CD14-positive monocyte (primary cell): ENCODE data around the gene SORBS2. TPM values are rescaled to one million over a fixed set of nuclear protein-coding genes. Genes with fewer than 3 reads are reported as not detected.

Experiments
- DNase-seq, 3 donors: peaks; one replicate each; pipeline ENCODE4 v3.0.0-alpha.2; 2011 to 2022
- H2AFZ ChIP-seq: 2 replicates; pipeline ENCODE4 v1.6.0; 2012; ENCODE audit warnings: mild to moderate bottlenecking, low read depth, low read length, inconsistent platforms; ENCODE audit not compliant: insufficient read depth, poor library complexity, severe bottlenecking
- H3K27ac ChIP-seq, 2 donors: 1 replicate in 1 of 2; 2 replicates in 1 of 2; pipeline ENCODE4 v1.5.1; 2012 to 2013; ENCODE audit warnings: low read length in 2 of 2, control low read depth in 1 of 2, inconsistent platforms in 1 of 2, low read depth in 1 of 2, mild to moderate bottlenecking in 1 of 2
- H3K27me3 ChIP-seq, 2 donors: one replicate each; pipeline versions ENCODE4 v1.6.0 to v1.6.1; 2011 to 2013; ENCODE audit warnings: low read length in 2 of 2; ENCODE audit not compliant: control insufficient read depth in 2 of 2, insufficient read depth in 2 of 2
- H3K36me3 ChIP-seq, 2 donors: replicated peaks in 1 of 2; 1 replicate in 1 of 2; 2 replicates in 1 of 2; pipeline versions ENCODE4 v1.5.1 to v1.6.1; 2012 to 2013; ENCODE audit warnings: low read length in 2 of 2, control low read depth in 1 of 2, inconsistent platforms in 1 of 2, mild to moderate bottlenecking in 1 of 2; ENCODE audit not compliant: insufficient read depth in 2 of 2, control insufficient read depth in 1 of 2
- H3K4me1 ChIP-seq, 2 donors: 1 replicate in 1 of 2; 2 replicates in 1 of 2; pipeline versions ENCODE4 v1.5.1 to v1.6.1; 2012 to 2013; ENCODE audit warnings: low read length in 2 of 2, control low read depth in 1 of 2, inconsistent platforms in 1 of 2, mild to moderate bottlenecking in 1 of 2, moderate library complexity in 1 of 2; ENCODE audit not compliant: insufficient read depth in 2 of 2, control insufficient read depth in 1 of 2
- H3K4me2 ChIP-seq: replicated peaks from 2 replicates; pipeline ENCODE3; 2012; ENCODE audit warnings: low read length, moderate library complexity, mild to moderate bottlenecking; ENCODE audit not compliant: poor library complexity, severe bottlenecking; ENCODE audit errors: extremely low read depth
- H3K4me3 ChIP-seq, 3 experiments: fragments of 200-600 bp in 1 of 3; sonication (generic) in 1 of 3; replicated peaks in 1 of 3; 1 replicate in 2 of 3; 2 replicates in 1 of 3; pipeline ENCODE4 v1.5.1; 2011 to 2013; ENCODE audit warnings: low read length in 3 of 3, mild to moderate bottlenecking in 3 of 3, control low read depth in 2 of 3, low read depth in 2 of 3, inconsistent platforms in 1 of 3, moderate library complexity in 1 of 3
- H3K79me2 ChIP-seq: 2 replicates; pipeline ENCODE4 v1.6.0; 2012; ENCODE audit warnings: mild to moderate bottlenecking, control low read depth, inconsistent platforms, low read length, moderate library complexity; ENCODE audit not compliant: insufficient read depth
- H3K9ac ChIP-seq: 2 replicates; pipeline ENCODE4 v1.6.0; 2017; ENCODE audit warnings: low read length, mild to moderate bottlenecking; ENCODE audit not compliant: insufficient read depth, poor library complexity, severe bottlenecking
- H3K9me3 ChIP-seq, 2 donors: replicated peaks in 1 of 2; 1 replicate in 1 of 2; 2 replicates in 1 of 2; pipeline versions ENCODE4 v1.5.1 to v1.6.1; 2012 to 2013; ENCODE audit warnings: low read length in 2 of 2, control low read depth in 1 of 2; ENCODE audit not compliant: control insufficient read depth in 1 of 2, insufficient read depth in 1 of 2
- H4K20me1 ChIP-seq: 2 replicates; pipeline ENCODE4 v1.6.0; 2012; ENCODE audit warnings: mild to moderate bottlenecking, low read length, control low read depth, moderate library complexity; ENCODE audit not compliant: insufficient read depth
- H3K27ac Mint-ChIP-seq, 7 donors: one replicate each; pipeline ENCODE4 v1.8.0; 2020; ENCODE audit warnings: mild to moderate bottlenecking in 7 of 7, mixed read lengths in 7 of 7, moderate library complexity in 6 of 7, inconsistent platforms in 2 of 7
- H3K27me3 Mint-ChIP-seq, 3 donors: one replicate each; pipeline ENCODE4 v1.8.0; 2021 to 2022; ENCODE audit warnings: low read depth in 3 of 3, mild to moderate bottlenecking in 3 of 3, mixed read lengths in 3 of 3, moderate library complexity in 3 of 3, inconsistent platforms in 1 of 3
- H3K36me3 Mint-ChIP-seq, 2 donors: one replicate each; pipeline ENCODE4 v1.8.0; 2020; ENCODE audit warnings: mixed read lengths in 2 of 2, inconsistent platforms in 1 of 2, mild to moderate bottlenecking in 1 of 2
- H3K4me1 Mint-ChIP-seq: one replicate; pipeline ENCODE4 v1.8.0; 2020; ENCODE audit warnings: mild to moderate bottlenecking, mixed read lengths
- H3K4me3 Mint-ChIP-seq, 2 donors: one replicate each; pipeline ENCODE4 v1.8.0; 2020; ENCODE audit warnings: mild to moderate bottlenecking in 2 of 2, mixed read lengths in 2 of 2, moderate library complexity in 1 of 2
- H3K9me3 Mint-ChIP-seq, 7 donors: one replicate each; pipeline ENCODE4 v1.8.0; 2020 to 2022; ENCODE audit warnings: mixed read lengths in 7 of 7, mild to moderate bottlenecking in 6 of 7, moderate library complexity in 6 of 7, inconsistent platforms in 2 of 7
- CTCF ChIP-seq: fragments of 200-600 bp; IDR thresholded peaks from one replicate; pipeline ENCODE4 v1.8.0; 2022; ENCODE audit warnings: antibody characterized with exemption, mild to moderate bottlenecking
- WGBS: methylation state at CpG from one replicate; pipeline ENCODE4 v1.1.5; 2013; ENCODE audit warnings: missing lambda C conversion rate; ENCODE audit not compliant: insufficient coverage; 5-methylcytosine and 5-hydroxymethylcytosine counted together
- intact Hi-C, 2 donors: fragments of 100-400 bp; cut with micrococcal nuclease; formaldehyde crosslinking; loops; one replicate each; pipeline versions ENCODE4 v1.15.0 to v1.15.1; 2023
- polyA plus RNA-seq, 3 donors: library from polyadenylated mRNA; depleted of rRNA in 1 of 3; unstranded in 2 of 3; stranded (reverse) in 1 of 3; fragments of 300-500 nt in 2 of 3; fragments of >200 nt in 1 of 3; fragmentation: Illumina TruSeq in 2 of 3; gene quantifications; 1 replicate in 2 of 3; 2 replicates in 1 of 3; pipeline ENCODE4 v1.2.3, GENCODE V29; 2012 to 2021

SORBS2 gene
- polyA plus RNA-seq, 3 donors = not detected

- Histone ChIP-seq H4K20me1 (no peaks in the 10 kb centered on the region), H3K4me1 (no peaks in the 10 kb centered on the region), H3K36me3 (no peaks in the 10 kb centered on the region), H3K9me3 (no peaks in the 10 kb centered on the region), H3K4me3 (no peak overlapping the region), H3K4me2 (no peak overlapping the region), H3K9ac (no peak overlapping the region), H3K79me2 (no peaks in the 10 kb centered on the region), H3K27me3 (peaks cover 0 to 4% of the 10 kb centered on the region in 2 donors), H3K27ac (no peak overlapping the region), H2AFZ (no peak overlapping the region)
- no peak overlapping the region for H3K4me3 Mint-ChIP-seq
- no peak for TF ChIP-seq CTCF
- DNase-seq = no peak
- intact Hi-C loops = no loop called here
- WGBS = no CpG with 5 or more reads among the region's 3 CpGs
- H3K4me1 Mint-ChIP-seq = no peaks in the 10 kb centered on the region
- no peaks in the 10 kb centered on the region for H3K36me3 Mint-ChIP-seq
- peaks cover 0 to 2% (median 0%) of the 10 kb centered on the region in 7 donors for H3K9me3 Mint-ChIP-seq
- peaks cover 3 to 14% (median 12%) of the 10 kb centered on the region in 3 donors for H3K27me3 Mint-ChIP-seq
- no peak overlapping the region for H3K27ac Mint-ChIP-seq
Observed at GRCh38 chr4:185602397-185602796, 209.6 kb downstream of the SORBS2 start.

GRCh38 chr4:185600801-185601434 lies 211.1 kb downstream of the SORBS2 start:
- no peak for TF ChIP-seq CTCF
- H3K27ac ChIP-seq = no peak overlapping the region
- no peaks in the 10 kb centered on the region for H3K4me1 ChIP-seq
- H3K36me3 ChIP-seq = no peaks in the 10 kb centered on the region
- DNase-seq = no peak
- H2AFZ ChIP-seq = no peak overlapping the region
- H3K9ac ChIP-seq = no peak overlapping the region
- no peaks in the 10 kb centered on the region for H4K20me1 ChIP-seq
- WGBS = 68% methylated on average over 3 of the region's 9 CpGs
- intact Hi-C loops = no loop called here
- H3K27me3 ChIP-seq = peaks cover 0 to 4% of the 10 kb centered on the region in 2 donors
- Mint-ChIP-seq H3K4me1 (no peaks in the 10 kb centered on the region), H3K36me3 (no peaks in the 10 kb centered on the region), H3K27ac (no peak overlapping the region), H3K4me3 (no peak overlapping the region), H3K27me3 (peaks cover 10 to 16% (median 12%) of the 10 kb centered on the region in 3 donors), H3K9me3 (peaks cover 0 to 1% (median 0%) of the 10 kb centered on the region in 7 donors)
- no peaks in the 10 kb centered on the region for H3K9me3 ChIP-seq
- H3K4me2 ChIP-seq = no peak overlapping the region
- no peaks in the 10 kb centered on the region for H3K79me2 ChIP-seq
- H3K4me3 ChIP-seq = no peak overlapping the region
